ENCODE measurements around the gene MS4A6E.

GRCh38 chr11:60339356-60339755 lies 12.3 kb downstream of the MS4A6E start:
- TF ChIP-seq CTCF (IDR thresholded peaks at IDR 0.05) (no peak), POLR2A (IDR thresholded peaks at IDR 0.05) (no peak)

All from ovary (tissue), 3 donors.